Endometrial microvascular endothelial cells (primary cell): ENCODE results near the gene ASAP2. TPM values are rescaled to one million over a fixed set of nuclear protein-coding genes. Genes with fewer than 3 reads are reported as not detected.

ENCODE experiments used
- in situ Hi-C: cut with HindIII; loops from 2 replicates; pipeline ENCODE4 v1.10.0; 2017; ENCODE audit warnings: low sequenced_read_pairs, low pct_unique_long_range_greater_than_20kb; ENCODE audit errors: inconsistent ontology term
- total RNA-seq: library from RNA; depleted of rRNA; stranded (reverse); fragments of >200 nt; gene quantifications from one replicate; pipeline ENCODE4 v1.2.3, GENCODE V29; 2015; ENCODE audit errors: inconsistent ontology term

Gene ASAP2
- total RNA-seq, 1 donor from 2014 or later, result 26.4 TPM

DNA sequence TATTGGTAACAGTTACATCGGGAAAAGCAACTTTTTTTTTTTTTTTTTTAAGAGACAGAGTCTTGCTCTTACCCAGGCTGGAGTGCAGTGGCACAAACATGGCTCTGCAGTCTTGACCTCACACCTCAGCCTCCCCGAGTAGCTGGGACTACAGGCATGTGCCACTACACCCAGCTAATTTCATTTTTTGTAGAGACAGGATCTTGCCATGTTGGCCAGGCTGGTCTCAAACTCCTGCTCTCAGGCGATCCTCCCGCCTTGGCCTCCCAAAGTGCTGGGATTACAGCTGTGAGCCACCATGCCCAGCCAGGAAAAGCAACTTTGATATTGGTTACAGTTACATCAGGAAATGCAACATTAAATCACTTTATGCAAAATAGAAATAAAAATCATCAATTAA is 212.1 kb downstream of the ASAP2 start:
- in situ Hi-C loops, result no loop called here

DNA sequence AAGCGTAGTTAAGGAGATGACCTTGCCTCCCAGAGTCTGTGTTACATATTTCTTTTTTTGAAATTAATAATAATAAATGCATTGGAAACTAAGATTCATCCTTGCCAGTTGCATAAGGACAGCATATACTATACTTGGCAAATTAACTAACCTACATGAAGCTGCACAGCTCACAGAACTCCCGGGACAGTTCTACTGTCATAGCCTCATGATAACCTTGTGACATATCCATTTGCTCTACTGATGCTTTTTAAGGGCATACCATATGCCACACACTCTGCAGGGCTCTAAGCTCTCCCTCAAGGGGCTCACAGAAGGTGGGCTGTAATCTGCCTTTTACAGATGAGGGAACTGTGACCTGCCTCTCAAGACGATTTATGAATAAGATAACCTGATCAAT is 212.9 kb downstream of the ASAP2 start:
- in situ Hi-C loops, result no loop called here

DNA sequence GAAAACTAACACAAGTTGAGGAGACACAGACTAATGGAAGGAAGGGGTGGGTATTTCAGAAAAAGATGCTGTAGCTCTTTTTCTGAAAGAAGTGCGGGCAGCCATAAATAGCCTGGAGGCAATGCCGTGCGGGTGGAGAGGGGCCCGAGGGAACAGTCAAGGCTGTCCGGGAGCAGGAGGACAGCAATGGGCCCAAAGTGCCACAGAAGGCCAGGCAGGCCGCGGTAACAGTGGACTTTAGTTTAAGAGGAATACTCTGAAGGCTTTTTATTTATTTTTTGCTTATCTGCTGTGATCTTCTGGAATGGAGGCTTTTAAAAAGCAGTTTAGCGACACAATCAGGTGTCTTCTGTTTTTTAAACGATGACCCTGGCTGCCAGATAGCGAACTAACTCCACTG is 213.9 kb downstream of the ASAP2 start:
- in situ Hi-C loops, result no loop called here

DNA sequence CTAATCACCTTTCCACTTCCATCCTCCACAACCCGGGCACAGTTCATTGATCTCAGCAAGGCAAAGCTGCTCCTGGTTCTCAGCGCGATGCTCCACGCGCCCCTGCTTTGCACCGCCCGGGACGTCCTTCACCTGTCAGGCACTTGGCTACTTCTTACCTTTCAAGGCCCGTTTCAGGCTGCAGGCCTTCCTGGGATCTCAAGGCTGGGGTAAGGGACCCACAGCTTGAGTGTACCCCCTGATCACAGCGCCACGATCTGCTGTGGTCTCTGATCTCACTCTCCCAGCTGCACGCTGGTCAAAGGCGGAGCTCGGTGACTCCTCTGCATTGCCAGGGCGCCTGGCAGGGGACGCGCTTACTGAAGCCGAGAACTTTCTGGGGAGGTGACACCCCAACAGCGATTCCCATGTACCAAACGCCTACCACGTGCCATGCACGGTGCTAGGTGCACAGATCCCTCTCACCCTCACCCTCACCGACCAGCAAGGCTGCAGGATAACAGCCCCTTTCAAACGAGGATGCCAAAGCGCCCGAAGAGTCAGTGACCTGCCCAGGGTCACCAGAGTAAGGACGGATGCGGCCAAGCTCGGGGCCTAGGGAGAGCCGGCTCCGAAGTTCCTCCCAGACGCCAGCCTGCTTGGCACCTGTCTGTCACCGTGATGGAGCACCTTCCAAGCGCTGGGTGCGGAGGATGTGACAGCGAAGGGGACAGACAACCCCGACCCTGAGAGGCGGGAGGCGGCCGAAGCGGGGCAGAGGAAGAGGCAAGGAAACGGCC is 215.9 kb downstream of the ASAP2 start:
- in situ Hi-C loops, result no loop called here

DNA sequence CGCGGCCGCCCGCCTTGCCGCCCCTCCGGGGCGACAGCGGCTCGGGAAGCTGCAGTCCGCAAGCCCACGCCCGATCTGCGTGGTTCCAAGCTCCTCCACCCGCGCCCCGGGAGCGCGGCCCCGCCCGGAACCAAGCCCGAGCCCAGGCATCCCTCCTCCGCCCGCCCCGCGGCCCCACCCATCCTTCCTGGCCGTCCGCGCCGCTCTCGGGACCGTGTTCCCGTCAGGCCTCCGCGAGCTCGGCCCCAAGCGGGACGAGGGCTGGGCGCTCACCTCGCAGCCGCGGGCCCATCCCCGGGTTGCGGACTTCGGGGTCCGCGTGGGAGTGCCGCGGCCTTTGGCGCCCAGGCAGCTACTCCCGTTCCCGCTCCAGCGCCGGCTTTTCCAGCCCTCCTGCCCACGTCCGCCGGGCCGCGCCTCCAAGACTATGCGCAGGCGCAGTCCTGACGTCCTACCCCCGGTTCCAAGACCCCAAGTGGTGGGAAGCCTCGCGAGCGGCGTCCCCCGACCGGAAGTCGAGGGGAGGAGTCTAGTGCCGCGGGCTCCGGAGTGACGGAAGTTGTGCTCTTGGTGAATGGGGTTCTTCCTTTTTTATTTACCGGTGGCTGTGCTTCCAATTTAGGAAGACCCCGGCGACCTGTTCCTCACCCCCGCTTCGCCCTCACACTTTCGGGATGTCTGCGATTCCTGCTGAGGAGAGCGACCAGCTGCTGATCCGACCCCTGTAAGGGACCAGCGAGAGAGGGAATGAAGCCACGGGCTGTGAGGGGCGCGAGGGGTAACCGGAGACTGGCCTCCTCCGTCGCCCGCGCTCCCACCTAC is 216.7 kb downstream of the ASAP2 start, which contains the start of the genes CPSF3 and ITGB1BP1:
Gene CPSF3, plus strand, starts transcription at position 555 of the 822 bp plus-strand sequence. Its CDS starts 120 bp downstream, at position 675.
Gene ITGB1BP1, minus strand, starts transcription at position 429 of the 822 bp plus-strand sequence. CDS start 4,831 bp downstream, outside the sequence.
- in situ Hi-C loops, result no loop called here

DNA sequence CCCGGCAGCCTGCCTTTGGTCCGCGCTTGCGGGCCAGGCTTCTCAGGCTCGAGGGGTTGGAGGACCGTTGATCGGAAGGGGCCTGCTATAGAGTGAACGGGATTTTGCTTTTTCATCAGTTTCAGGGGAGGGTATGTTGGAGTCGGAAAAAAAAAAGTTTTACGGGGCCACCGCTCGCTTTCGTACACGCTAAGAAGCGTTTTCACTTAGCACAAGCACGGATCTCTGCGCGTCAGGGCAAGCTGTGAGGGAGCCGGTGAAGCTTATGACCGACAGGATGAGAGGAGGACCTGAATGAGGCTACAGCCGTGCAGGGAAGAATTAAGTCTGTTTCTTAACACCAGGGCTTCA is 217.3 kb downstream of the ASAP2 start:
- in situ Hi-C loops, result no loop called here

DNA sequence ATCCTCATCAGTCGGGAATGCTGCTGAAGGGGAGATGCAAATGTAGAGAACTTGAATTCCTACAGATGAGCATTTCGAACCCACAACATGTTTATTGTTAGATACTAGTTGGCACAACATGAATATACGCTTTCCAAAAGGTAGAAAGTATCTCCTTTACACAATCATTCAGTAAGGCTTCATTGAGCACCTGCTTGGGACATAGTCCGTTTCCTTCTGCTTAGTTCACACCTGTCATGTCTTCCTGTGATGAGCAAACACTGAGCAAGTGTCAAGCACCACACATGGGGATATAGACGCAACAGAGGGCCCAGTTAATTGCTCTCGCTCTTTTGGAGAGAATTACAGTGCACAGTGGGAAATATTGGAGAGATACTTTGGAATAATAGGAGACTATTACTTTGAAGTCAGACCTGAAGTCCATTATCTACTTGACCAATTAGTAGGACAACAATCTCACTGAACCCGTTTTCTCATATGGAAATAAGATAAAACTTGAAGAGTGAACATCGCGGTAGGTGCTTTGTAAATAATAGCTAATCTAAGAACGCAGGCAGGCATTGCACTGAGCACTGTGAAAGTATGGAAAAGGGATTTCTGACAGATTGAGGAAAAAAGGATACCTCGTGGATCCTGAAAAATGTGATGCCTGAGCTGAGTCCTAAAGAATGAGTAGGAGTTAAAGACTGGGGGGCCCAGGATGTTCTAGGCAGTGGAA is 218.0 kb downstream of the ASAP2 start:
- in situ Hi-C loops, result no loop called here

DNA sequence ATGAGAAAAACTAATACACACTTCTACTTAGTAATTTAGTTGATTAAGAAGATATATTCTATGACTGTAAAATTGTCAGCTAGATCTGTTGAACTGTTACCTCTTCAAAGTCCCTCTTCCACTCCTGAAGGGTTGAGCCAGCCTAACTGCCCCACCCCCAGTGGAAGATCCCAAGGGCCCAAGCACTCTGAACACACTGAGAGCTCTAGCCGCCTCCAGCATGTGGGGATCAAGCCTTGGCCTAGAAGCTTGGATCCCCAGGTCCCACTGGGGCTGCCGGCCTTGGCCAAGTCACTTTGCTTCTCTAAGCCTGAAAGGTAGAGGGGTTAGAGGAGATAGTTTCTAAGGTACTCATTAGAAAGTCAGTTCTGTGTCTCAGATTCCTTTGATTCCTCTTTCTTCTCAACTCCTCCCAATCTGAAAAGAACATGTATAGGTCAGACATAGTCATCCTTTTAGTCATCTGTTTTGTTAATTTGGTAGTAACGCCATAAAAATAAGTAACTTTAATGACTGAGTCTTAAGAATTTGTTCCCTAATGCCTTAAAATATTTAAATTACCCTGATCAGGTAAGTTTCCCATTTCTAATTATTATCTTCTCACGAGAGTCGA is 222.5 kb downstream of the ASAP2 start:
- in situ Hi-C loops, result no loop called here

DNA sequence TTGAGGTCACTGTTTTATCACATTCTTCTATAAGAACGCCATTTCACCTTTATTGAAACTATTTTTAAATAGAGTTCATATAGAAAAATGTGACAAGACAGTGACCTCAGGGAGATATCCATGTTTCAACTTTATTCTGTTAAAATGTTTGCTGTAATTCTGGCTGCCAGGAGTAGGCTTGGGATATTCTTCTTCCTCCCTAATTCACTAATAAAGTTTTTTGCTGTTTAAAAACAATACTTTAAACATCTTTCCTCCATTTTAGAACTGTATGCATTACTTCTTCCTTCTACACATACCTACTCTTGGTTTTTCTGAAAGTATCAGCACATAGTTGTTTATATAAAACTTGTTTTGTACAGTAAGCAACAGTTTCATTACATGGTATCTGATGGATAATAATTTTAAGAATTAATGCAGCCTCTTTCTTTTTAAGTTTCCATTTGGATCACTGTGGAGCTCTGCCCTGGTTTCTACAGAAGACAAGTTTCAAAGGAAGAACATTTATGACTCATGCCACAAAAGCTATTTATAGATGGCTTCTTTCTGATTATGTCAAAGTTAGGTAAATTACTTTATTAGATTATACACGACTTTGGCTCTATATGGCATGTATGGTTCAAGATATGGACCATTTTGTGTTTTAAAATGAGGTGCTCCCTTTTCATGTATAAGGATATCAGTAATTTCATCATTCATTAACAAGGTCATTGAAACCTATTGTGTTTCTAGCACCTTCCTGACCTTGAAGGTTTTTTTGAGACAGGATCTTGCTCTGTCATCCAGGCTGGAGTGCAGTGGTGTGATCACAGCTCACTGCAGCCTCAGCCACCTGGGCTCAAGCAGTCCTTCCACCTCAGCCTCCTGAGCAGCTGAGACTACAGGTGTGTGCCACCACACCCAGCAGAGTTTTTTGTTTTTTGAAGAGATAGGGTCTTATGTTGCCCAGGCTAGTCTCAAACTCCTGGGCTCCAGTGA is 224.0 kb downstream of the ASAP2 start:
- in situ Hi-C loops, result no loop called here

DNA sequence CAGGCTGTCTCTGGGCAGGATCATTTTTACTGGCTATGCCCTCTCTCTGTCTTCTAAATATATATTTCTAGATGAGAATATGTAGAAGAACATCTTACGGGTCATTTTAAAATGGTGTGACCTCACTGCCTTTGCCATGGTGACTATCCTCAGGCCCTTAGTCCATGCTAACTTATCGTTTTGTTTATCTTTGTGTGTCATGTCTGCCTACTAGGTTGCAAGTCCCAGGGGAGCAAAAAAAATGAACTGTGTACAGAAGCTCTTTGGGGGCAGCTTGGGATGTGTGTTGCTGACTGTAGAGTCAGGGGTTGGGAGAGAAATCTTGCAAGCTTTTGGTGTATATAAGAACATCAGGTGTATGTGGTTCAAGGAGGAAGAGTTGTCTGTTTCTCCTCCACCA is 227.9 kb downstream of the ASAP2 start:
- in situ Hi-C loops, result no loop called here

DNA sequence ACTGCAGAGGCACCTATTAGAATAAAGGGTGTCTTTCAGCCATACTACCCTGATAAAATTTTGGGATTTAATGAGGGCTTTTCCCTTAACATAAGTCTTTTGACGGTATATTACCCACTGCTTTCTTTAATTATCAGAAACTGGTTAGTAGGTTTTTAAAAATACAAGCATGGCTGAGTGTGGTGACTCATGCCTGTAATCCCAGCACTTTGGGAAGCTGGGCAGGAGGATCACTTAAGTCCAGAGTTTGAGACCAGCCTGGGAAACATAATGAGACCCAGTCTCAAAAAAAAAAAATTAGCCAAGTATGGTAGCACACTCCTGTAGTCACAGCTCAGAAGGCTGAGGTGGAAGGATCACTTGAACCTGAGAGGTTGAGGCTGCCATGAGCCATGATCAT is 232.9 kb downstream of the ASAP2 start:
- in situ Hi-C loops, result no loop called here

DNA sequence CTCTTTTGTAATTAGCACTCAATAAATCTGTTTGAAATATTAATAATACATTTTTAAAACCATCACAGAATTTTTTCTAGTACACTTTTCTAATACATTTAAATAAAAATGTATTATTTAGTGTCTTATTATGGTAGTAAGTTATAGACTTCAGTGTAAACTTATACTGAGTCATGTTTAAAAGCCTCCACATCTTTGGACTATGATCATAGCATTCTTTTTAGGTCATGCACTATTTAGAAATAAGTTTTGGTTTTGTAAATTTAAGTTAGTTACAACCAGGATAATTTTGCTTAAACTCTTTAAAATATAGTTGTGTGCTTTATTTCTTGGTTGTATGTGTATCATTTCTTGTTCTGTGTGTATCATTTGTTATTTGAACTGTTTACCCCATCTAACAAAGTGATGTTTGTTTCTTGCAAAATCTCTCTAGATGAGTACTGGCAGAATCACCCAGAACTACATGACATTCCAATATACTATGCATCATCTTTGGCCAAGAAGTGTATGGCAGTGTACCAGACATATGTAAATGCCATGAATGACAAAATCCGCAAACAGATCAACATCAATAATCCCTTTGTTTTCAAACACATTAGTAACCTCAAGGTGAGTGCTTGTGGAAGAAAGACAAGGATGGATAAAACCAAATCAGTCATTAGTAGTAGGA is 233.6 kb downstream of the ASAP2 start:
- in situ Hi-C loops, result no loop called here

DNA sequence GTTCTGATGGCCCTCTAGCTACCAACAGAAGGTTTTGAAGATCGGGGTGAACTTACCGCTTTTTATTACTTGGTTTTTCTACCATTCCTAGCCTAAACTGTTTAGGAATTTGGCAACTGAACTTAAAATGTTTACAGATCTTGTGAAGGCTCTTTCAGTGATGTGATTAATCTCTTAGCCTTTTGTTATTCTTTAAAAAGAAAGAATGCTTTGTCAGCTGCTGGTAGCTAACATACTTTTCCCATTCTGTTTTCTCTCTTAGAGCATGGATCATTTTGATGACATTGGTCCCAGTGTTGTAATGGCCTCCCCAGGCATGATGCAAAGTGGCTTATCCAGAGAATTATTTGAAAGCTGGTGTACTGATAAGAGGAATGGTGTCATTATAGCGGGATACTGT is 234.9 kb downstream of the ASAP2 start:
- in situ Hi-C loops, result no loop called here

DNA sequence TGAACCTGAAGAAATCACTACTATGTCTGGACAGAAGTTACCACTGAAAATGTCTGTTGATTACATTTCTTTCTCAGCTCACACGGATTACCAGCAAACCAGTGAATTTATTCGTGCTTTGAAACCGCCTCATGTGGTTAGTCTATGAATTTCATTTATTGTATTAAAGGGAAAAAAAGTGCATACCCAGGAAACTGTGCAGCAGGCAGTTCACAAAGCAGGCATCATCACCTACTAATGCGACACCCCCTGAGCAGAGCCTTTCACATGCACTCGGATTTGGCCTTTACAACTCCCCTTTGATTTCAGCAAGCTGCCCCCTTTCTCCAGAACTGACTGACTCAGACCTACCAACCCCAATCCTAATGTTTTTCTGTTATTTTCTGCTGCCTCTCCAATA is 236.9 kb downstream of the ASAP2 start:
- in situ Hi-C loops, result no loop called here

DNA sequence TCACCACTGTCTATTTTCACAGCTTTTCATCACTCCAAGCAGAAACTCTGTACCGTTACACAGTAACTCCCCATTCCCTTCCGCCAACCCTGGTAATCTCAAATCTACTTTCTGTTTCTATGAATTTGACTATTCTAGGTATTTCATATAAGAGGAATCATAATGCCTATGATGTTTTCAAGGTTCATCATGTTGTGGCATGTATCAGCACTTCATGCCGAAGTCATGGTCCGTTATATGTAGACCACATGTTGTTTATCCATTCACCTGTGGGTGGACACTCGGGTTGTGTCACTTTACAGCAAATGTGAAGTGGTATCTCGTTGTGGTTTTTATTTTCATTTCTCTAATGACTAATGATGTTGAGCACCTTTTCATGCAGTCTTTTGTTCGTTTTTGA is 238.5 kb downstream of the ASAP2 start:
- in situ Hi-C loops, result no loop called here

DNA sequence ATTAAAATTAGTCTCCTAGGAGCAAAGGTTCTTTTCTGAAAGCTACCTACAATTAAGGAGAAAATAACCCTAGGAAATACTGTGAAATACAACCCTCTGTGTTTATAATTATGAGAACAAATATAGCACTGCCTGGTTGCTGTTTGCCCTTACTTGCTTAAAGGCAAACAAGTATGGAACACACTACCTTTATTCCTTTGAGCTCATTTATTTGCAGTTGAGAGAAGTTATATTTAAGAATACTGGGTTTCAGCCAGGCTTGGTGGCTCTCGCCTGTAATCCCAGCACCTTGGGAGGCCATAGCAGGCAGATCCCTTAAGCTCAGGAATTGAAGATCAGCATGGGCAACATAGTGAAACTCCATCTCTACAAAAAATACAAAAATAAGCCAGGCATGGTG is 244.6 kb downstream of the ASAP2 start:
- in situ Hi-C loops, result no loop called here
